NCI-H2171 treated with DMSO at 0.1 percent for 48 hours (cell line): ENCODE results near the gene DBN1.
"Not testable (repeated sequence)": the region's sequence is repeated elsewhere in the genome, so short reads cannot be mapped to it uniquely, and the experiment has no call there.

Experiments
- DNase-seq: peaks from one replicate; lab custom pipeline; 2025; lab: John Stamatoyannopoulos, UW

The DBN1 gene

GRCh38 chr5:177429248-177430040, 44.0 kb downstream of the DBN1 start:
- DNase-seq: no peak

DNA sequence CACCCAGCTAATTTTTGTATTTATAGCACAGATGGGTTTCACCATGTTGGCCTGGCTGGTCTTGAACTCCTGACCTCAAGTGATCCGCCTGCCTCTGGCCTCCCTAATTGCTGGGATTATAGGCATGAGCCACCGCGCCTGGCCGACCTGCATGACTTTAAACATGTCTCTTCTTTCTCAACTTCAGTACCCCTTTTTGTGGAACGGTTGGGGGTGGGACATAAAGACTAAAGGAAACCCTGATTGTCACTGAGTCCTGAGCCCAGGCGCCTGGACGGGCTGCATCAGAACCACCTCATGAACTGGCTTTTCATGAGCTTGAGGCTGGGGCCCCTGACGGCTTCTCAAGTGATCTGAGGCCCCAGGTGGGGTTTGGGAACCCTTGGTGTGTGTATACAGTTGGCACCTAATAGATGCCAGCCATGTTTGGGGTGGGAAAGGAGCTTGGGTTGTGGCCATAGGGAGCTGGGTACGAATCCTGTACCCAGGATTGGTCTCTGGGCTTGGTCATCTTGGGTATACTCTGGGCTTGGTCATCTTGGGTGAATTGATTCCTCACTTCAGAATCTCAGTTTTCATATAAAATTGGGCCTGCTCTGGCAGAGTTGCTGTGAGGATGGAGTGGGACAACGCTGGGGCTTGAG, 44.7 kb downstream of the DBN1 start:
- no peak for DNase-seq

- DNase-seq: no peak
Observed at GRCh38 chr5:177427919-177428573, 45.4 kb downstream of the DBN1 start.

DNA sequence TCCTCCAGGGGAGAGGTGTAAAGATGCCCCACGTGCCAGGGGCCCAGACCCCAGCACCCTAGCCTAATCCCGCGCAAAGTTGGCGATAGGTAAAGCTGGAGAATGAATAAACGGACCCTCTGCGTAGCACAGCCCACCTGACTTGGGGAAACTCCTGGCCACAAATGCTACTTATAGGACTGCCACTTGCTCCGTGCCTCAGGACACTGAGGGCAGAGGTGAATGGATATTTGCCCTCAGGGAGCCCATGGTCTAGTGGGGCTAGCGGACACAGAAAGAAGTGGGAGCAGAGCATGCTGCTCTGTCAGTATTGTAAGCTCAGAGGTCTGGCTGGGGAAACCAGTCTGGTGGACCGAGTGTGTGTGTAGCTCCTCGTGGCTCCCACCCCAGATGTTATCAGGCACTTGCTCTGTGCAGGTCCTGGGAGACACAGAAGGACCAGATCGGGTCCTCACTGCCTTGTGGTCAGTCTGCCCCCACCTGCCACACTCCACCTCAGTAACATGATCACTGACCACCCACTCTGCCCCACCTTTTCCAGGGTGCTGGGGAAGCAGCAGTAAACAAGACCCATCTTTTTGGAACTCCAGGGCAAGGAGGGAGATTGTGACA, 46.1 kb downstream of the DBN1 start:
- DNase-seq: peak; percentile 19

DNA sequence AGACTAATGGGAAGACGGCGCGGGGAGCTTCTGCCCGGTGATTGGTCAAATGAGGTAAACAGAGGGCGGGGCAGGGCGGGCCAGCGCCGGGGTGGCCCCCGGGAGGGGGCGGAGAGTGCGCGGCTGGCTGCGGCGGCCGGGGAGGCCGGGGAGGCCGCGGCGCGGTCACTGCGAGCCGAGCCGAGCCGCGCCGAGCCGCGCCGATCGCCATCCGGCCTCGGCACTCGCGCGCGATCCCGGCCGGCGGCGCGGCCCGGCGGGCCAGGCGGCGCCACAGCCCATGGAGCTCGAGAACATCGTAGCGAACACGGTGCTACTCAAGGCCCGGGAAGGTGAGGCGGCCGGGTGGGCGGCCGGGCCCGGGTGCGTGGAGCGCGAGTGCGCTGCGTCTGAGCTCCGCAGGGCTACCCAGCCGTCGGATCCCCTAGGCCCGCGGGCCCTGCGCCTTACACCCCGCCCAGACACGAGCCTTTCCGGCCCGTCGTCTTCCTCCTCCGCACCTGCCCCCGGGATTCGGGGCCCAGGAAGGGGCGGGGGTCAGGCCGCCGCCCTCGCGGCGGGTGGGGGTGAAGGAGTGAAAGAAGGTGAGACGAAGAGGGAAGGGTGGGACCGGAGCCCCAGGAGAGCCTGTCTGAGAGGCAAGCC, 46.7 kb downstream of the DBN1 start, which contains the start of gene GRK6:
GRK6 (plus strand) TSS at position 111 of the 645 bp plus-strand sequence; CDS start at position 281, 170 bp downstream.
- DNase-seq: peak; percentile 19

DNA sequence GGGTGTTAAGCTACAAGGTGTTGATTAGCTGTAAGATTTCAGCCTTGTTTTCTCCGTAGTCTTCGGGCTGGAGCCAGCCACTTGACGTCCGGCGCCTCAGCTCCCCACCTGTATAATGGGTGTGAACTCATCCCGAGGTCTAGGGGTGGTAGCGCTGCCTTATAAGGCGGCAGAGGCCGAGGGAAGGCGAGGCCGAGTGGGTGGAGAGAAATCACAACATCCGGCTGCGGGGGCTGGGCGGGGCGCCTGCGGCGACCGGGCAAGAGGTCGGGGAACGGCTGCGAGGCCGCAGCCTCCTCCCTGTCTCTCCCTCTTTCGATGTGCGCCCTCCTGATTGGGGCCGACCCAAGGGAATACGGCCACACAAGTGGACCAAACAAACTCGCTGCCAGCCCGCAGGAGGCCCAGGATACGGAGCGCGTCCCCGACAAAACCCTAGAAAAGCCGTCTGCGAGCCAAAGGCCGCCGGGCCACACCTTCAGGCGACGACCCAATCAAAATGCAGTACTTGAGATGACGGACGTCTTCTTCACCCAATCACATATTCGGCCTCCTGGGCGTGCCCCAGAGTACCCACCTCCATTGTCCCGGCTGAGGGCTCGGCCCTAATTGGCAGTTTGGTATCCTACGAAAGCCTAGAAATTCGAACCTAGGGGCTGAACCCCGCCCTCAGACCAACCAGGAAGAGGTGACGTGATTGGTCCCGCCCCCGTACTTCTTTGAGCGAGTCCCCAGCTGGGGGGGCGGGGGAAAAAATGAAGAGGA, 47.5 kb downstream of the DBN1 start:
- DNase-seq: peak; percentile 98

DNA sequence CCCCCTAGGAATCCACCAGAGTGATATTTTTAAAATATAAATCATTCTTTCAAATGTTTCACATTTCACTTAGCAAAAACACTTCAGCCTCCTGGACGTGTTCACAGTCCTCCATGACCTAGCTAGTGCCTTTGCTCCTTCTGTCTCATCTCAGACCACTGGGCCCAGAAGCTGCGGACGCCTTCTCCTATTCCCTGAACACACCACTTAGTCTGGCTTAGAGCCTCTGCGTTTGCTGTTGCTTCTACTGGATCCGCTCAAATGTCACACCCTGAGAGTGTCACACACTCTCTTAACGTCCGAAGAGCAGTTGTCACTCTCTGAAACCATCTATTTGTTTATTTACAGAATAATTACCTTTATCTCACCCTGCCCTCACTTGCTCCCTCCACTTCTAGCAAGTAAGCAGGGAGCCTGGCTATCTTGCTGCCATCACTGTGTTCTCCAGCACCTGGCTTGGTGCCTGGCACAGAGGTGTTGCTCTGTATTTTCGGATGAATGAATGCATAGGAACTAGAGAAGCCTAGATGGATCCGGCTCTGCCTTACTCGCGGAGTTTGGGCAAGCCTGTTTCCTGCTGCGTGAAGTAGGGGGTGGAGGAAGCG, 48.1 kb downstream of the DBN1 start:
- no peak for DNase-seq

- no peak for DNase-seq
Observed at GRCh38 chr5:177423671-177424070, 49.8 kb downstream of the DBN1 start.

GRCh38 chr5:177421062-177421798, 52.2 kb downstream of the DBN1 start:
- no peak for DNase-seq

DNA sequence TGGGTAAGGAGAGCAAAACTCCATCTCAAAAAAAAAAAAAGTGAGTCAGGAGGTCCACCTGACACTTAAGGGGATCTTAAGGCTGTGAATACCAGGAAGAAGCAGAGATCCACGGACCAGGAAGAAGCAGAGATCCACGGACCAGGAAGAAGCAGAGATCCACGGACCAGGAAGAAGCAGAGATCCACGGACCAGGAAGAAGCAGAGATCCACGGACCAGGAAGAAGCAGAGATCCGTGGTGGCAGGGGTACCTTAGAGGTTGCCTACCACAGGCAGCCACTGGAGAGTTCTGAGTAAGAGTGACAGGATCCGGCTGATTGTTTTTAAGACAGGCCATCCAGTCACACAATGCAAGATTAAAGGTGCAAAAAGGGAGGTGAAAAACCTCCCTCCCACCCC, 53.0 kb downstream of the DBN1 start:
- DNase-seq: not testable (repeated sequence)

GRCh38 chr5:177419046-177419445, 54.4 kb downstream of the DBN1 start:
- no peak for DNase-seq

DNA sequence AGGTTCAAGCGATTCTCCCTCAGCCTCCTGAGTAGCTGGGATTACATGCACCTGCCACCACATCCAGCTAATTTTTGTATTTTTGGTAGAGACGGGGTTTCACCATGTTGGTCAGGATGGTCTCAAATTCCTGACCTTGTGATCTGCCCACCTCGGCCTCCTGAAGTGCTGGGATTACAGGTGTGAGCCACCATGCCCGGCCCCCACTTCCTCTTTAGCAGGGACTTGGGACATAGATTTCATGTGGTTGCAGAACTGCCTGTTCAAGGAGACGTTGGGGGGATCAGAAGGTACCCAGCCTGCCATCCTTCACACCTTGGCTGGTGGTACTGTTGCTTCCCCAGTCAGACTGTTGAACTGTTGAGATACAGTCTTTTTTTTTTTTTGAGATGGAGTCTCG, 56.4 kb downstream of the DBN1 start:
- DNase-seq: not testable (repeated sequence)

- no peak for DNase-seq
Observed at GRCh38 chr5:177414481-177414880, 59.0 kb downstream of the DBN1 start.

- DNase-seq: no peak
Observed at GRCh38 chr5:177412603-177413233, 60.7 kb downstream of the DBN1 start.

GRCh38 chr5:177410575-177410974, 62.9 kb downstream of the DBN1 start:
- DNase-seq: no peak

GRCh38 chr5:177409043-177409801, 64.2 kb downstream of the DBN1 start, which contains the start of gene F12:
F12 (minus strand) TSS chr5:177409564; CDS start chr5:177409527, 37 bp downstream.
- no peak for DNase-seq
